GM18508 (cell line): Measurements from ENCODE around the gene LIMCH1.
"Not testable (repeated sequence)": the region's sequence is repeated elsewhere in the genome, so short reads cannot be mapped to it uniquely, and the experiment has no call there.

Source experiments
- ATAC-seq: cut with Tn5 transposase; IDR thresholded peaks from one replicate; pipeline ENCODE4 v1.9.1; 2021; ENCODE audit warnings: moderate number of reproducible peaks; ENCODE audit not compliant: insufficient read depth, unreplicated experiment

LIMCH1 gene

DNA sequence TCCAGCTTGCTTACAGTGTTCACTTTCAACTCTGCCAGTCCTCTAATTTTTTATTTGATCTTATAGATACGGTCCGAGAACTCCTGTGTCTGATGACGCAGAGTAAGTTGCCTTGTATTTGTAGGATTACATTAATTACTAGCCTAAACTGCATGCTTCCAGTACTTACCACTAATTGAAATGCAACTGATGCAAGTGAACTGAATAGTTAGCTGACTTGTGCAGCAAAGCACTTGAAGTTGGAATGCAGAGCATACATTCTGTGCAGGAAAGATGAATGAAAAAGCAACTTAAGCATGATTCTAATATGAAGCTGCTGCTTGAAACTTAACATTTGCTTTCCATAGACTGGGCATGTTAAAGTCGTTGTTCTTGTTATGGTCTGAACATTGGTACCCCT, 100.9 kb downstream of the LIMCH1 start:
- no peak for ATAC-seq

DNA sequence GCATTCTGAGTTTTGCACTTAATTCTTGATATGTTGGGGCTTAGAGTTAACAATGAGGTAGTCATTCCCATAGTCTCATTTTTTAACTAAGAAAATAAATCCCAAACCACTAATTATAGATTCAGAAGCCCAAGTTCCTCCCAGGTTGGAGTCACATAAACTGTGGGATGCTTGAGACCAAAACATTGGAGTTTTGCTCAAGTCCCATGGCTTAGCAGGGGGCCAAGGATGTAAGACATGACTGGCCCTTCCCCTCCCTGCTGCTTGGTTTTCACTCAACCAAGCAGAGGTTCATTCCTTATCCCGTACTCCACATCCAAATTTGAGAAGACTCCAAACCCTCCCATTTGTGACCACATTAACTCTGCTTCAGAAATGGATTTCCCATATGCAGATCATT, 101.3 kb downstream of the LIMCH1 start:
- no peak for ATAC-seq

DNA sequence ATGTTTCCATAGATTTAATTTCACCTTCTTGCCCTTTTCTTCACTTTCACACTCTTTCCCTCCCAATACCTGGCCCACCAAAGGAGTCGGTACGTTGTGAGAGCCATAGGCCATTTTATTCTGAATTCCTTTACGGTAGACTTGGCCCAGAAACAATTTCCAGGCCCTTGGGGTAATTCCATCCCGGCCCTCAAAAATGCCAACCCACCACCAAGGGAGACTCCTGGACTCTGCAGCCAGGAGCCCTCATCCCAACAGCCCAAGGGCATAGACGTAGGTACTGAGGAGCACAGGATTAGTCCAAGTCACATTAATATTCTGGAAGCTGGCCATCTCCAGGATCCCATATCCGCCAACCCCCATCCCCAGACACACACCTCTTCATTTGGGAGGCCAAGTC, 102.9 kb downstream of the LIMCH1 start:
- no peak for ATAC-seq

DNA sequence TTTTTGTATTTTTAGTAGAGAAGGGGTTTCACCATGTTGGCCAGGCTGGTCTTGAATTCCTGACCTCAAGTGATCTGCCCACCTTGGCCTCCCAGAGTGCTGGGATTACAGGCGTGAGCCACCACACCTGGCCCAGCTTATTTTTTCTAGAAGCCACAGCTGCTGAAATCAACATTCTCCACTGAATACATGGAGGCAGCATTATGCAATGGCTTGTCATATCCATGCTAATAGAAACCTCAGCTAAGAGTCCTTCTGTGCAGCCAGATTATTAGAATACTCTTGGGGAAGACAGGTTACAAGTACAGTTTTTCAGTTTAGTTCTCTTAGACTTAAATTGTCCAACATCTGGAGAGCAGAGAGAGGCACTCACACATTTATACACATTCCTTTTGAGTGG, 104.8 kb downstream of the LIMCH1 start:
- ATAC-seq: not testable (repeated sequence)

DNA sequence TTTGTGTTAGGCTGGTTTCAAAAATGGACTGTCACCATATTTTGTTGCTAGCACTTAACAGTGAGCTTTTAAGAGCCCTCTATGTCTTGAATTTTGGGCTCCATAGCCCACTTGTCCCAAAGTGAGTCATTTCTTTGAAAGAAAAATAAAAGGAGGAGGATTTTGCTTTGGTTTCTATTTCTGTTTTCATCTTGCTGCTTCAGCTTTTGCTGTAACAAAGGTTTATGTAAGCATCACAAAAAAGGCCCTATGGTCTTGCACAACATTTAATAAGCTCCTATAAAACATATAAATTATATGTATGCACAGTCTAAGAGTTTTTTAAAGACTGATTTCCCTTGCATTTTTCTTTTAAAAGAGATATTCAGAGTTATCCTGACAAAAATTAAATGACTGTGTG, 105.4 kb downstream of the LIMCH1 start:
- no peak for ATAC-seq

DNA sequence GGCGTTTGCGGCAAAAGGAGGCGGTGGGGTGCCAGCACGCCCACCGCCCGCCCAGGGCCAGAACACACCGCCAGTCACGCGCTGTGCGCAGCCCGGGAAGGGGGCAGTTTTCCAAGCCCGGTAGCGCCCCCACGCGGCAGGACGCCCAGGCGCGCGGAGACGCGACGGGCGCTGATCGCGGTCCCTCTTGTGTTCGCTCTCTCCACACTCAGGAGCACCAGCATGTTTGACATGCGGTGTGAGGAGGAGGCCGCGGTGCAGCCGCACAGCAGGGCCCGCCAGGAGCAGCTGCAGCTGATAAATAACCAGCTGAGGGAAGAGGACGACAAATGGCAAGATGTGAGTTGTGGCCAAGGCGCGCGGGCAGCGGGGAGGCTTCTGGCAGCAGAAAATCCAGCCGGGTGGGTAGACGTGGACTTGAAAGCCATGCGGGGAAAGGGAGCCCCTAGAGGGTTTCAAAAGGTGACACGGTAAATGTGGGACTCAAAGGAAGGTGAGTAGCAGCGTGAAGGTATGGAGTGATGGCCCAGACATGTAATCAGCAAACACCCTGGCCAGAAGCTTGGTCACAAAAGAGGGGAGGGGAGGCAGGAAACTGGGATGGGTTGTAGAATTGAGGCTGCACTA, 106.4 kb downstream of the LIMCH1 start:
- ATAC-seq: no peak

DNA sequence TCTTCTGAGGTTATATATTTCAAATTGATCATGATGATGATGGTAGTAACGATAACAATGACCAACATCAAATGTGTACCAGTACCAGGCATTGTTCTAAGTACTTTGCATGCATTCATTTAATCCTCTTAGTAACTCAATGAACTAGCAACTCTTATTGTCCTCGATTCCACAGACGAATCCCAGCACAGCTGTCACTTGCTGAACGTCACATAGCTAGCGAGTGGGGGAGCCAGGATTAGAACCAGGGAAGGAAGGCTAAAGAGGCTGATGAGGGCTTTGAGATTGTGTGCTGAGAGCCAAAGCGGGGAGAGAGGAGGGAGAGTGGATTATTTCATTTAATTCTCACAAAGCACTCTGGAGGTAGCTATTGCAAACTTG, 106.9 kb downstream of the LIMCH1 start:
- ATAC-seq: no peak

DNA sequence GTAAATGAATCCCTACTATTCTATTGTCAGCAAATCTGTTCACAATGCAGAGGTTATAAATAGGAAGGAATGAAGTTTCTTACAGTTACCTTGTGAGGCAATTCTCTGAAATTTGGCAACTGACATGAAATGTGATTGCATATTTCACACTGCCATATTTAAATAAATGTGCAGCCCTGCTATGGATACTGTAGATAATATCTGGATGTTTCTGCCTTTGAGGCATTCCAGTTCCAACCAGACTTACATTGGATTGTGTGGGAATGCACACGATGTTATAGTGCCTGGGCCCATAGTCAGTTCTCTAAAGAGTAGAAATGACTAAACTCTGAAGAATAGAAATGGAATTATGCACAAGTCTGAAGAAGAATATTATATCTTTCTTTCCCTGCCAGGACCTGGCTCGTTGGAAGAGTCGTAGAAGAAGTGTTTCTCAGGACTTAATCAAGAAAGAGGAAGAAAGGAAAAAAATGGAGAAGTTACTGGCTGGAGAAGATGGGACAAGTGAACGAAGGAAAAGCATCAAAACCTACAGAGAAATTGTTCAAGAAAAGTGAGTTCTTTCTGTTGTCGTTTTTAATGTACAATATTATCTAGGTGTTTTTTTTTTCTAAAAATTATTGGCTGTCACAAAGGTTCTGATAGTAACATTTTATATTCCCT, 107.9 kb downstream of the LIMCH1 start:
- no peak for ATAC-seq

DNA sequence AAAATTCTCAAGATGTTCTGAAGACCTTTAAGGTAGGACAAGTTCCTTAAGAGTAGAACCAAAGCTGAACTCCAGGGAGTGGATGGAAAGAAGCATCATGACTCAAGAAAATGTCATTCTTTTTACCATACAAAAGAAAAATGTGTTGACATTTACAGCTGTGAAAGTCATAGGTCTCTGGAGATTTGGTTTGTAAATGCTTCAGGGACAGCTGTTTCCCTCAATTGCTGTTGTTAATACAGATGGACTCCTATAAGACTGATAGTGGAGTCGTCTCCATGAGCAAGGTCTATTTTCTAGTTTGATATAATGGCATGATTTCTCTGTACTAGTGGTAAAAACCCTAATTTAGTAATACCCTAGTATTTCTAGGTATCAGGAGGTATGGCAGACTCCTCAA, 108.9 kb downstream of the LIMCH1 start:
- no peak for ATAC-seq

DNA sequence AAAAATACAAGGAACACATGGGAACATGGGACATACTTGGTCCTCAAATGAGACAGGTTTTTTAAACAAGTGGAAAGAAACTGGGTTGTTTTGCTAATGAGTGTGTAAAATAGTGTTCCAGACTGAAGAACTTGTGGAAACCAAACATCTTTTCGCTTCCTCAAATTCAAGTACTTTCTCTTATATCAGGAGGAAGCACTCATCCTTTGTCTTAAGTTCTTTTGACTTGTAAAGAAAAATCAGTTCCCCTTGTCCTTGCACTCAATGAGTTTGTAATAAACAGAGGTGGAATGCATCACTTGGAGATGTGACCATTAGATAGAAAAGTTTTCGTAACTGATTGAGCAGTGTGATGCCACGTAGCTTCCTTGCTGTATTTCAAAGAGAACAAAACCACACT, 109.4 kb downstream of the LIMCH1 start:
- ATAC-seq: peak; percentile 58

DNA sequence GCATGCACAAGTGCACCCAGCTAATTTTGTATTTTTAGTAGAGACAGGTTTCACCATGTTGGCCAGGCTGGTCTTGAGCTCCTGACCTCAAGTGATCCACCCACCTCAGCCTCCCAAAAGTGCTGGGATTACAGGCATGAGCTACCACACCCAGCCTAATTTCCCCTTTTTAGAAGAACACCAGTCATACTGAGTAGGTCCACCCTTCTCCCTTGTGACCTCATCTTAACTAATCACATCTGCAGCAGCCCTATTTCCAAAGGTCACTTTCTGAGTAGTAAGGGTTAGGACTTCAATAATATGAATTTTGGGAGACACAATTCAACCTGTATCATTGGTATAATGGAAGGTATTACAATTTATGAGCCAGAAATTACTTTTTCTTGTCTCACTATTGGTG, 113.2 kb downstream of the LIMCH1 start:
- ATAC-seq: not testable (repeated sequence)

DNA sequence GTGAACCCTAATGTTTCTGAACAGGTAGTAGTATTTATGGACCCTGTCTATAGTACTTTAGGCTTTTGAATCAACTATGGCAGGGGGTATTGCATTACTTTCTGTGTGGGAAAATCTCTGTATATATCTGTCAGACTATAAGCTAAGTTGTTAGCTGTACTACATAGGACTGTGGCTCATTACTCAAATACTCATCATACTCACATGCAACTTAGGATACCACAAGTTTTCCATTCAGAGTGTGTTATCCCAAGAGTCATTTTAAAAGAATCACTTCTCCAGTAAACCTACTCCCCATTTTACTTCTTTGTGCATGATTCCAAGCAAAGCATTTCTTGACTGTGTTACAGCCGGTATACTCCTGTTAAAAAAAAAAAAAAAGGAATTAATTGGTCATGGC, 115.0 kb downstream of the LIMCH1 start:
- no peak for ATAC-seq

DNA sequence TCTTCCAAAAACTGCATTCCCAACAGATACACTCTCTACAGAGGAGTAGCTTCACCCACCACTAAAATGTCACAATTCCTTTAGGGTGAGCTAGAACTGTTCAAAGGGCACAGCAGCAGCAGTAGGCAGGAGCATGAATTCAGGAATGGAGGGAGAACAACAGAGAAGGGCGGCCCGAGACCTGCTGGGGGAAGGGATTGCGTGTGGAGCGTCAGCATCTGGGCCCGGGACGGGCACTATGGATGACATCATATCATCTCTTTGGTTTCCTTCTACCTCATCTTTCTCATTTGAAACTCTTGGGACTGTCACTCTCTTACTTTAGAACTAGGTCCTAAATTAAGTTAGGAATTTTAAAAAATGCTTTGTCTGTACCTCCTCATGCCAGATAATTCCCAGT, 115.6 kb downstream of the LIMCH1 start:
- ATAC-seq: no peak

DNA sequence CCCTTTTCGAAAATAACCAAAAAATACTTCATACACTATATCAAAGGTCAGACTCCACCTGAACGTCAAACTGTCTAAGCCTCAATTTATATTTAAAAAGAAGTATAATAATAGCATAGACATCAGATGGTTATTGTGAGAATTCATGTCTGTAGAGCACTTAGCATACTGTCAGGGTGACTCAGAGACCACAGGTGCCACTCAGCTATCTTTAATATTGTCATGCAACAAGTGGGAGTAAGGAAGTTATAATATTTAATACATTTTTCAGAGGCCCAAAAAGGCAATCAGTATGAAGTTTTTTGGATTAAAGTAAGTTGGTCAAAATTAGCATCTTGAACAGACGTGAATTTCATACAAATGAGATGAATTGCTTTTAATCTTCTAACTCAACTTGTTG, 117.2 kb downstream of the LIMCH1 start:
- no peak for ATAC-seq

DNA sequence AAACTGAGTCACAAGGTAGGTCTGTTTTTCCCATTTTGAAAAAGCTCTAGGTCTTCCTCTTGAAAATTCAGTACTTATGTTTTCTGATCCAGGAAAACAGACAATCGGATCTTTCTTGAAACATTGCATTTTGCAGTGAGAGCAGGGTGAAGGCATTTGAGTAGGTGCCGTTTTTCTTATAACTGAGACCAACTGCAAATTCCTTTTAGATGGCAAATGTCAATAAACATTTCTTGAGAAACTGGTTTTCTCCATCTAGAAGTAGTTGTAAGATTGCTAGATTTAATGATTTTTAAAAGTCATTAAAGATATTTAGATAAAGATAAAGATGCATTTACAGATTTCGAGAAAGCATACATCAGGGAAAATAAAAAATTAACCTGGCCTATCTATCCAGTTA, 118.1 kb downstream of the LIMCH1 start:
- ATAC-seq: no peak

DNA sequence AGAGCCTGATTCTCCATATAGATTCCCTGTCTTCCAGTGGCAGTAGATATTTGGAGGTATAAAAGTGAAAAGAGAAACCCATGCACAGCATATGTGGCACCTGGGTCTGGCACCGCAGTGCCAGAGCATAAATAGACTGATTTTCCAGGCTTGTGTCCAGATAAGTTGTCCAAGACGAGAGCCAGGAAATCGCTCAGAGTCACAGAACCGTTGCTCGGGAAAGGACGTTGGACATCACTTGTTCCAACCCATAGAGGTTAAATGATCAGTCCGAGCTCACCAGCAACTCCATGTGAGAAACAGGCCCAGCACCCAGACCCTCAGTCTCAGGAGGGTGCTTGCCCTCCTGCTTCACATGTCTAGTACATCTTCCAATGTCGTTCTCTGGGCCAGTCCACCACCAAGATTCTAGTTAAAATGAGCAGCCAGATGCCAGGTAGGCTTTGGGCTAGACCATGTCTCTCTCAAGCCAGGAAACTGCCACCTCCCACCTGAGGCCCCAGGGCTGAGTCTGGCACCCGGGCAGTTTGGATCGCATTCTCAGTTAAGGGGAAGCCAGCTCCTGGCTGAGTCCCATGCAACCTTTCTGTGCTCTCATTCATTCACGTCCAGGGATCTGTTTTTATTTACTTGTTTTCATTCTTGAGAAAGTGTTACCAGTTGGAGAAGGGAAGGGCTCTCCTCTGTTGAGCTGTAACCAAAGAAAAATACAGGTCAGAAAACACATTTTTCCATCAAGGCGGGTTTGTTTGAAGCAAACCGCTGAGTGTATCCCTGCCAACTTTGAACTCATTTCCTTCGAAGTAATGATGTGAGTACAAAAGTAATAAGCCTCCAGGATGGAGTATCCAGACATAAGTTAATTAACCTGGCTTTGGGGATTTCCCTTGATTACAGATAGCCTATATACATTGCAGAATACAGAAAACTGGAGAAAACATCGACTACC, 118.9 kb downstream of the LIMCH1 start:
- no peak for ATAC-seq

DNA sequence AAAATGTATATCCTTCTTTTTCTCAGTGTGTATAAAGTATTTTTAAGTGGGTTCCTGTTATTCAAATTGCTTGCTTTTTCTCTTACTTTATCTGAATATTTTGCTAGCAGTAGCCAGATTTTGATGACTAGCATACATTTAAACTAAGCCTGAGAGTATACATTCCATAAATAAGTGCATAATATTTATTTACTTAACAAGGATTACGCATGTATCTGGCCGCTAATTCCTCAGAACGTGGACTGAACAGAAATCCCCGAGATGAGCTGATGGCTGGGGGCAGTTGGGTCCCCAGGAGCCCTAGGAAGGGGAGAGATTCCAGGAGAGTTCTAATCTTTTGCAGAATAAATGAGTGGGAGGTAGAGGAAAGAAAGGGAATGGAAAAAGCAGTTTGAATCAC, 119.6 kb downstream of the LIMCH1 start:
- ATAC-seq: no peak

DNA sequence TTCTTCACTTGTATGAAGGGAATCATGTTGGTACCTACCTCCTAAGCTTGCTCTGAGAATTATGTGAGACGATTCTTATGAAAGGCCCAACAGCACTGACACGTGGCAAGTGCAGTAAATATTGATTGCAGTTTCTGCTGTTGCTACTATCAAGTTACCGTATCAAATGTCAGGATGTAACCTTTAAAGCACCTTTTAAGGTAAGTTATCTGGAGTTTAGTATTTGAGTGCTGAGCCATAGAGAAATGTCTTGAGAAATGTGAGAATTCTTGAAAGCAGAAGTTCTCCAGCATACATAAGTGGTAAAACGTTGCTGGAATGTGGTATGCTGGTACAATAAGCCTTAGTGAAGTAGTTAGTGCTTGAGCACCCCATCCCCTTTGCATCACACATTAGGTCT, 120.2 kb downstream of the LIMCH1 start:
- no peak for ATAC-seq

DNA sequence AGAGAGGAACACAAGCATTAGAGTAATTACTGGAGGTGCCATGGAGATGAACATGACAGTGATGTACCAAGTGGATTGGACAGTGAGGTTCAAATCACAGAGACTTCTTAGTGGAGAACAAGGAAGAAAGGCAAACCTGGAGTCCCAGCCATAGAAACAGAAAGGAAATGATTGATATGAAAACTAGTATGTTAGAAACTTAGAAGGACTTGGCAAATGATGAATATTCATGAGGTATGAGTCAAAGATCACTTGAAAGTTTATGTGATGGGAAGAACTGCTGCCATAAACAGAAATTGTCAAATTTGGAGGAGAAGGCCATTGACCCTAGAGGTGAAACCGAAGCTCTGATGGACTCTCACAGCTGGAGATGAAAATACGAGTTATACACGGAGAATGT, 122.4 kb downstream of the LIMCH1 start:
- no peak for ATAC-seq

DNA sequence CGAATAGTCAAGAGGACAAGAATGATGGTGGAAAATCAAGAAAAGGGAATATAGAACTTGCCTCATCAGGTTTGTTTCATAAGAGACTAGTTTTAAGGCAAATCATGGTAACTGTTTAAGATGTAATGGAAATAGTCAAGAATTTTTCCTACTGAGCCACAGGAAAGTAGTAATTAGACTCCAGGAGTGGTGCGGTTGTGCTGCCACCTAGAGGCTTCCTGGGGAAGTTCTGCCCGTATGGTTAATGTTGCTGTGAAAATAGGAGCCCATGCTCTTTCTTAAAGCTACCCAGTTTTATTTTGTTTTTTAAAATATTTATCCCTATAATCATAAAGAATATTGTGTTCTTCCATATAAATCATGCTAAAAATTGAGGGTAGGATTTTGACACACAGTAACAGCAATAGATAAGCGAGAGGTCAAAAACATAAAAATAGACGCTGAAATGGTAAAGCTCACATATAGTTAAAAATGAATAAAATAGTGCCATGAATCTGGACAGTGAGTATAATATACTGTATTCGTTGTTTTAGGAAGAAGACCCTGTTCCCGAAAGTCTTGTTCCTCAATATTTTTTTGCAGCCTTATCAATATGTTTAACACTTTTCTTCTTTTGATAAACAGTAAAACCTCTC, 123.6 kb downstream of the LIMCH1 start:
- ATAC-seq: no peak

DNA sequence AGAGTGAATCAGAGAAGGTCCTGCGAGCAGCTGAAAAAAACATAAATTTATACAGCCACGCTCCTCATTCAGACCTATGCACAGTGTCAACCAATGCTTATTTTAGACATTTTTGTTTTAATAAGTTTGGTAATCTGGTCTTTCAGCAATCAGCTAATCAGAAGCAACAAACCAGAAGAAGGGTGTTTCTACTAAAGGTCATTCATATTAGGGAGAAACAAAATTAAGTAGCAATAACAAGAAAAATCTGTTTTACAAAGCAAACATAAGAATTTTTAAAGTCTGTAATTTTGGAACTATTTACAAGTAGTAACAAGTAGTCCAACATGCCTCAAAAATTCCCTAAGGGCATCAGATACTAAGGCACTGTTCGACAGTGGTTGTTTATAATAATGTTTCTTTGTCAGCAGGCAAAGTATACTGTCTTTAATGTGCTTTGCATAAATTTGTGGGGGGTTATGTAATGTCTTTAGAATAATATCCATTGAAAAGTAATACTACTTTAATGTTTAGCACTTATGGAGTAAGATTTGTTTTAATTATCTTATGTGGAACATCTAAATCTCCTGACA, 127.8 kb downstream of the LIMCH1 start:
- ATAC-seq: no peak
